PC-3 (cell line): Measurements from ENCODE around the gene SCAI.

Experiments
- CTCF ChIP-seq: fragments of 300-600 bp; sonication (generic); conservative IDR thresholded peaks from 2 replicates; pipeline ENCODE4 v1.5.1; 2017; ENCODE audit warnings: antibody characterized with exemption, low read depth, mild to moderate bottlenecking, low read length
- EZH2 ChIP-seq: fragments of 300-600 bp; sonication (generic); IDR thresholded peaks from one replicate; pipeline ENCODE4 v1.6.1; 2017; ENCODE audit warnings: antibody characterized with exemption, mild to moderate bottlenecking, low read length; ENCODE audit not compliant: unreplicated experiment
- EZH2phosphoT487 ChIP-seq: fragments of 300-600 bp; sonication (generic); IDR thresholded peaks from 2 replicates; pipeline ENCODE4 v1.6.1; 2018; ENCODE audit warnings: mild to moderate bottlenecking, antibody characterized with exemption, low read length, borderline replicate concordance

- TF ChIP-seq CTCF, result no peak
- TF ChIP-seq EZH2, result no peak
- TF ChIP-seq EZH2phosphoT487, result no peak
Measured at GRCh38 chr9:124913378-124913777, 229.9 kb downstream of the SCAI start.
